ENCODE results near the gene HCRTR2.

GRCh38 chr6:55276745-55277530 lies 102.6 kb downstream of the HCRTR2 start:
- TF ChIP-seq PPARA (CRISPR knock-in tag; IDR thresholded peaks at IDR 0.05; ENCODE audit: borderline replicate concordance) (no peak), ESRRG (CRISPR knock-in tag; IDR thresholded peaks at IDR 0.05) (no peak), ISL1 (CRISPR knock-in tag; IDR thresholded peaks at IDR 0.05) (no peak), TOX (CRISPR knock-in tag; IDR thresholded peaks at IDR 0.05; ENCODE audit: borderline replicate concordance) (no peak), CSRNP3 (CRISPR knock-in tag; IDR thresholded peaks at IDR 0.05) (no peak), PATZ1 (CRISPR knock-in tag; IDR thresholded peaks at IDR 0.05; ENCODE audit: borderline replicate concordance) (no peak), GLIS3 (CRISPR knock-in tag; IDR thresholded peaks at IDR 0.05) (no peak), RARB (CRISPR knock-in tag; IDR thresholded peaks at IDR 0.05) (no peak)
